Activated CD4-positive, alpha-beta T cell treated with anti-CD3 and anti-CD28 coated beads, Interleukin-2, amount 50 U/mL, for 48 hours (primary cell): Measurements from ENCODE around the gene PEPD.
A peak's percentile ranks its signal among the peaks of the same experiment; 100 is the strongest.

Experiments used
- DNase-seq, 2 experiments: peaks; one replicate each; pipeline ENCODE4 v3.0.0-alpha.2; 2020

PEPD gene

GRCh38 chr19:33436360-33437345 is 84.9 kb downstream of the PEPD start:
- DNase-seq, result no peak

GRCh38 chr19:33435706-33436359 is 85.8 kb downstream of the PEPD start:
- DNase-seq, result no peak

GRCh38 chr19:33434886-33435705 is 86.5 kb downstream of the PEPD start:
- DNase-seq, result no peak

- DNase-seq, result no peak
These were observed 87.3 kb downstream of the PEPD start for GRCh38 chr19:33434069-33434885.

- DNase-seq, result no peak
These were observed 89.0 kb downstream of the PEPD start for GRCh38 chr19:33432446-33433170.

GRCh38 chr19:33432015-33432414 is 89.6 kb downstream of the PEPD start:
- DNase-seq, result no peak

GRCh38 chr19:33430674-33431277 is 90.8 kb downstream of the PEPD start:
- DNase-seq, result peak; percentile 71 to 77

- DNase-seq, result no peak
These were observed 91.5 kb downstream of the PEPD start for GRCh38 chr19:33429891-33430673.

- DNase-seq, result no peak
These were observed 92.9 kb downstream of the PEPD start for GRCh38 chr19:33428627-33429125.

- DNase-seq, result no peak
These were observed 93.6 kb downstream of the PEPD start for GRCh38 chr19:33427801-33428626.

- DNase-seq, result no peak
These were observed 94.8 kb downstream of the PEPD start for GRCh38 chr19:33426621-33427361.

- DNase-seq, result no peak
These were observed 97.4 kb downstream of the PEPD start for GRCh38 chr19:33424181-33424580.

- no peak for DNase-seq
These were observed 99.0 kb downstream of the PEPD start for GRCh38 chr19:33422369-33423180.

- no peak for DNase-seq
These were observed 100.2 kb downstream of the PEPD start for GRCh38 chr19:33421368-33421767.

- DNase-seq, result no peak
These were observed 100.8 kb downstream of the PEPD start for GRCh38 chr19:33420821-33421220.

GRCh38 chr19:33419788-33420130 is 101.8 kb downstream of the PEPD start:
- no peak for DNase-seq
